ENCODE results near the gene ACBD6.

DNA sequence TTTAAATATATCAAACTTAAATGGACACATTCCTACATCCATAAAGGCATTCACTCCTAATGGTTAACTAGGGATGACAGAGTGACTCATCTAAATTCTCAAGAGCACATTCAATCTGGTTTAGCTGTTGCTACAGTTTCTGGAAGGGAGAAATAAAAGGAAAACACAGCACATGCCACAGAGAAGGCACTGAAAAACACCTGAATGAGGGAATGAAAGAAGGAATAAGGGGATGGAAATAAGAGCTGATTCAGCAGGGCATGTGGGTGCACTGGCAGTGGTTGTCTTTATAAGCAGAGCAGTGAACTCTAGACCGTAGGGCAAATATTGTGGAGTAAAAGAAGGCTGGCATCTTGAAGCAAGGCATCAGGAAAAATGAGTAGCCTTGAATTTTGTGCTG lies 193.0 kb downstream of the ACBD6 start:
- TF ChIP-seq, protein P1, sequence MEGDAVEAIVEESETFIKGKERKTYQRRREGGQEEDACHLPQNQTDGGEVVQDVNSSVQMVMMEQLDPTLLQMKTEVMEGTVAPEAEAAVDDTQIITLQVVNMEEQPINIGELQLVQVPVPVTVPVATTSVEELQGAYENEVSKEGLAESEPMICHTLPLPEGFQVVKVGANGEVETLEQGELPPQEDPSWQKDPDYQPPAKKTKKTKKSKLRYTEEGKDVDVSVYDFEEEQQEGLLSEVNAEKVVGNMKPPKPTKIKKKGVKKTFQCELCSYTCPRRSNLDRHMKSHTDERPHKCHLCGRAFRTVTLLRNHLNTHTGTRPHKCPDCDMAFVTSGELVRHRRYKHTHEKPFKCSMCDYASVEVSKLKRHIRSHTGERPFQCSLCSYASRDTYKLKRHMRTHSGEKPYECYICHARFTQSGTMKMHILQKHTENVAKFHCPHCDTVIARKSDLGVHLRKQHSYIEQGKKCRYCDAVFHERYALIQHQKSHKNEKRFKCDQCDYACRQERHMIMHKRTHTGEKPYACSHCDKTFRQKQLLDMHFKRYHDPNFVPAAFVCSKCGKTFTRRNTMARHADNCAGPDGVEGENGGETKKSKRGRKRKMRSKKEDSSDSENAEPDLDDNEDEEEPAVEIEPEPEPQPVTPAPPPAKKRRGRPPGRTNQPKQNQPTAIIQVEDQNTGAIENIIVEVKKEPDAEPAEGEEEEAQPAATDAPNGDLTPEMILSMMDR (IDR thresholded peaks at IDR 0.05): no peak
- TF ChIP-seq POLR2A (IDR thresholded peaks at IDR 0.05): no peak
